Breast epithelium (tissue), 3 donors: ENCODE data around the gene MYBPH.

Experiments used
- POLR2A ChIP-seq: fragments of 450-650 bp; IDR thresholded peaks from one replicate; pipeline ENCODE4 v1.6.1; 2016; ENCODE audit warnings: antibody characterized with exemption, mild to moderate bottlenecking, moderate library complexity
- POLR2AphosphoS5 ChIP-seq, 3 donors: sonication (generic); formaldehyde crosslinking; IDR thresholded peaks; one replicate each; pipeline ENCODE4 v1.6.1; 2017; ENCODE audit warnings: antibody characterized with exemption in 3 of 3

DNA sequence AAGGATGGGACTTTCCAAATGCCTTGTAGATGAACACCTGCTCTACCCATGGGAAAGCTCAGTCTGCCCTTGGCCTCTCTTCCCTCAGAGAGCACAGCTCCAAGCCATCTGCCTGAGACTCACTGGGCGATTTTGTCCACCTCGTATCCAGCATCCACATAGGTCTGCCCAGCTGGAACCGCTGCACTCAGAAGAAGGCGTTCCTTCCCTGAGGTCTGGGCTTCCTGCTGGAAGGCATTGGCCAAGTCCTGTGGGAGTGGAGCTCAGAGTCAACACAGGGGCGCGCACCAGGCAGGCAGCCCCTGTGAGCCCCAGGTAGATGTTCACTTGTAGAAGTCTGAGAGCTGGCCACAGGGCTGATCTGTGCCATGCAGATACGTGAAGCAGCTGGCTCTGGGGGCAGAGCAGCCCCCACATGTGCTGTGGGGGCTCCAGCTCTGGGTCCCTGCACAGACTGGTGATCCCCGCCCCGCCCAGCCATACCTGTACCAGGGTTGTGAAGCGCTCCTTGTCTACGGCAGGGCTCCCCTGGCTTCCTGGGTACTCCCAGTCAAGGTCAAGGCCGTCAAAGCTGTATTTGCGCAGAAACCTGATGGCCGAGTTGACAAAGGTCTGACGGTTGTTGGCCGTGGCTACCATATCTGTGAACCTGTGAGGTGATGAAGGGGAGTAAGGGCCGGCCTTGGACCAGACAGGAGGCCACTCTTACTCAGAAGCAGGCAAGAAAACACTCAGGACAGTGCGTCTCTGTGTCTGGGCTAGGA, 47.6 kb upstream of the MYBPH start:
- no peak for TF ChIP-seq POLR2AphosphoS5 (IDR thresholded peaks at IDR 0.05)
- TF ChIP-seq POLR2A: no peak
